Smooth muscle cell (in vitro differentiated cells): ENCODE results near the gene TFF2. TPM values are rescaled to one million over a fixed set of nuclear protein-coding genes. Genes with fewer than 3 reads are reported as not detected.

Source experiments
- DNase-seq: peaks from one replicate; lab custom pipeline; 2025; ENCODE audit not compliant: unreplicated experiment; lab: John Stamatoyannopoulos, UW
- H2AFZ ChIP-seq: fragments of 200-600 bp; sonication (generic); 2 replicates; pipeline ENCODE4 v1.6.0; 2016; ENCODE audit warnings: antibody characterized with exemption, low read depth, mild to moderate bottlenecking
- H3F3A ChIP-seq: fragments of 200-600 bp; sonication (generic); 2 replicates; pipeline ENCODE4 v1.6.0; 2017; ENCODE audit warnings: antibody characterized with exemption, low read depth
- H3K27ac ChIP-seq: fragments of 200-600 bp; sonication (generic); 2 replicates; pipeline ENCODE4 v1.5.1; 2016; ENCODE audit warnings: low read depth, mild to moderate bottlenecking
- H3K27me3 ChIP-seq: fragments of 200-600 bp; sonication (generic); 2 replicates; pipeline ENCODE4 v1.6.1; 2016; ENCODE audit warnings: low read depth, mild to moderate bottlenecking
- H3K36me3 ChIP-seq: fragments of 200-600 bp; sonication (generic); 2 replicates; pipeline ENCODE4 v1.5.1; 2016; ENCODE audit warnings: low read depth
- H3K4me1 ChIP-seq: fragments of 200-600 bp; sonication (generic); 2 replicates; pipeline ENCODE4 v1.5.1; 2016; ENCODE audit warnings: low read depth
- H3K4me2 ChIP-seq: fragments of 200-600 bp; sonication (generic); 2 replicates; pipeline ENCODE4 v1.6.0; 2016; ENCODE audit warnings: mild to moderate bottlenecking
- H3K4me3 ChIP-seq: fragments of 200-600 bp; sonication (generic); 2 replicates; pipeline ENCODE4 v1.5.1; 2016; ENCODE audit warnings: mild to moderate bottlenecking
- H3K79me2 ChIP-seq: fragments of 200-600 bp; sonication (generic); 2 replicates; pipeline ENCODE4 v1.6.0; 2016; ENCODE audit warnings: low read depth, mild to moderate bottlenecking
- H3K9ac ChIP-seq: fragments of 200-600 bp; sonication (generic); 2 replicates; pipeline ENCODE4 v1.6.0; 2016; ENCODE audit warnings: low read depth
- H3K9me3 ChIP-seq: fragments of 200-600 bp; sonication (generic); replicated peaks from 2 replicates; pipeline ENCODE4 v1.5.1; 2016; ENCODE audit warnings: low read depth
- H4K20me1 ChIP-seq: fragments of 200-600 bp; sonication (generic); 2 replicates; pipeline ENCODE4 v1.6.0; 2016; ENCODE audit warnings: low read depth
- WGBS: methylation state at CpG from one replicate; pipeline ENCODE4 v1.1.7; 2016; ENCODE audit warnings: low lambda C conversion rate; 5-methylcytosine and 5-hydroxymethylcytosine counted together
- polyA plus RNA-seq: library from polyadenylated mRNA; unstranded; fragments of >200 nt; fragmentation: Nextera tagmentation; extraction: Ambion mirVana; gene quantifications from 2 replicates; pipeline ENCODE4 v1.2.1, GENCODE V29; 2016
- total RNA-seq: library from RNA; depleted of rRNA; stranded (reverse); fragments of >200 nt; gene quantifications from 2 replicates; pipeline ENCODE4 v1.2.3, GENCODE V29; 2014
- TF ChIP-seq, protein P1 (sequence below): fragments of 200-600 bp; sonication (generic); IDR thresholded peaks from 2 replicates; pipeline ENCODE4 v1.5.1; 2017; ENCODE audit warnings: borderline replicate concordance, mild to moderate bottlenecking, antibody characterized with exemption; ENCODE audit not compliant: insufficient read depth, poor library complexity, severe bottlenecking

Gene TFF2
- total and polyA plus RNA-seq, 2 experiments from 2014 or later = not detected

DNA sequence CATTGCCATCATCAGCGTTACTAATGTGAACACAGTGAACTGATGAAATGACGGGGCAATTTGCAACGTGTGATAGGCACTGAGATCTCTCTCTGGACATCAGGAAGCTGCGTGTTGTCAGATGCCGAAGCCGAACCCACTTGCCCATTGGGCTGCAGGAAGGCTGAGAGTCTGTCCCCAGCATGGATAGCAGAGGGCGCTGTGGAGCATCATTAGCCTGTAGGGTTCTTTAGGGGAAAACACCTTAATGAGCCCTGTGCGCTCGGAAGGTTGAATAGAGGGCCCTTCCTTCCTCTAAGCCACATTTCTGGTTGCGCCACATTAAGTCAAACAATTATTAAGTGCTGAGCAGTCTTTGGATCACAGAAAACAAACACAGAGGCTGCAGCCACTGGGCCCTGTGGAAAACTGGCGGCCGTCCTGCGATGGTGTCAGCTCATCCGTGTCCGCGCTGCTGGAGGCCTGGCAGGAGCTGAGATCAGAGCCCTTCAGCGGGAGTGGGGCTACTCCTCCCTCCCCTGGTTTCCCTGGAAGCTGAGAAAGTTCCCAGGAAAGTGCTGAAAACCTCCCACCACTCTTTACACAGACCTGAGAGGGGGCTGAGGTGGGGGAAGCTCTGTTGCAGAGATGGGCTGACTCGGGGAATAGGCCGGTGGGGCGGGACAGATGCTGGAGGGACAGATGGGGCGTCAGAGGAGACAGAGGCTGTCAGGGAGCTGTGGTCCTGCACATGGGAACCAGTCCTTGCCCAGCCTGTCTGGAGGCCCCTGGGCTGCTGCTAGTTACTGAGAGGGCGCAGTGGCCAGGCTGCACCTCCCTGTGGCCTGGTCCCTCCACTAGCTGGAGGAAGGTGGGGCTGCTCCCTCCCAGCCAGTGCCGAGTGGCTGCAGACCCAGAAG, 12.7 kb downstream of the TFF2 start:
- H3K4me2 ChIP-seq = no peak overlapping the region
- WGBS = 63% methylated on average over 22 of the region's 23 CpGs
- H3K79me2 ChIP-seq = no peaks in the 10 kb centered on the region
- no peaks in the 10 kb centered on the region for H3K36me3 ChIP-seq
- H3K27me3 ChIP-seq = no peaks in the 10 kb centered on the region
- DNase-seq = no peak
- no peaks in the 10 kb centered on the region for H3K9me3 ChIP-seq
- H3K27ac ChIP-seq = no peak overlapping the region
- H3K4me3 ChIP-seq = no peak overlapping the region
- H4K20me1 ChIP-seq = no peaks in the 10 kb centered on the region
- TF ChIP-seq, protein P1, sequence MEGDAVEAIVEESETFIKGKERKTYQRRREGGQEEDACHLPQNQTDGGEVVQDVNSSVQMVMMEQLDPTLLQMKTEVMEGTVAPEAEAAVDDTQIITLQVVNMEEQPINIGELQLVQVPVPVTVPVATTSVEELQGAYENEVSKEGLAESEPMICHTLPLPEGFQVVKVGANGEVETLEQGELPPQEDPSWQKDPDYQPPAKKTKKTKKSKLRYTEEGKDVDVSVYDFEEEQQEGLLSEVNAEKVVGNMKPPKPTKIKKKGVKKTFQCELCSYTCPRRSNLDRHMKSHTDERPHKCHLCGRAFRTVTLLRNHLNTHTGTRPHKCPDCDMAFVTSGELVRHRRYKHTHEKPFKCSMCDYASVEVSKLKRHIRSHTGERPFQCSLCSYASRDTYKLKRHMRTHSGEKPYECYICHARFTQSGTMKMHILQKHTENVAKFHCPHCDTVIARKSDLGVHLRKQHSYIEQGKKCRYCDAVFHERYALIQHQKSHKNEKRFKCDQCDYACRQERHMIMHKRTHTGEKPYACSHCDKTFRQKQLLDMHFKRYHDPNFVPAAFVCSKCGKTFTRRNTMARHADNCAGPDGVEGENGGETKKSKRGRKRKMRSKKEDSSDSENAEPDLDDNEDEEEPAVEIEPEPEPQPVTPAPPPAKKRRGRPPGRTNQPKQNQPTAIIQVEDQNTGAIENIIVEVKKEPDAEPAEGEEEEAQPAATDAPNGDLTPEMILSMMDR = peak; percentile 38
- H3K4me1 ChIP-seq = peaks cover 10% of the 10 kb centered on the region
- no peaks in the 10 kb centered on the region for H3F3A ChIP-seq
- H2AFZ ChIP-seq = no peak overlapping the region
- no peak overlapping the region for H3K9ac ChIP-seq

DNA sequence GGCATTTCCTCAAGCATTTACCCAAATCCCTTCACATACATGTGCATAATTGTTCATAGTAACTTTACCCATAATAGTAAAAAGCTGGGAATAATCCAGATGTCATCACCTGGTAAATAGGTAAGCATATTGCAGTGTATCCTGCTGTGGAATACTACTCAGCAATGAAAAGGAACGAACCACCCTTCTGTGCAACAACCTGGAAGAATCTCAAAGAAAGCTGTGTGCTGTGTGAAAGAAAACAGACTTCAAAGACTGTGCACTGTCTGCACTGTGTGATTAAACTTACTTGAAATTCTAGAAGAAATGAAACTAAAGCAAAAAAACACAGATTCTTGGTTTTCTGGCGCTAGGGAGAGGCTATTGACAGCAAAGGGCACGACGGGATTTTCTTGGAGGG, 13.5 kb downstream of the TFF2 start:
- Histone ChIP-seq H3K27me3 (no peaks in the 10 kb centered on the region), H3K9me3 (no peaks in the 10 kb centered on the region), H3K4me1 (peaks cover 10% of the 10 kb centered on the region), H3F3A (no peaks in the 10 kb centered on the region), H3K27ac (no peak overlapping the region), H3K79me2 (no peaks in the 10 kb centered on the region), H3K4me2 (no peak overlapping the region), H2AFZ (no peak overlapping the region), H3K36me3 (no peaks in the 10 kb centered on the region), H3K9ac (no peak overlapping the region), H3K4me3 (no peak overlapping the region), H4K20me1 (no peaks in the 10 kb centered on the region)
- 91% methylated on average over 4 of the region's 4 CpGs for WGBS
- TF ChIP-seq, protein P1 = no peak
- DNase-seq = no peak

DNA sequence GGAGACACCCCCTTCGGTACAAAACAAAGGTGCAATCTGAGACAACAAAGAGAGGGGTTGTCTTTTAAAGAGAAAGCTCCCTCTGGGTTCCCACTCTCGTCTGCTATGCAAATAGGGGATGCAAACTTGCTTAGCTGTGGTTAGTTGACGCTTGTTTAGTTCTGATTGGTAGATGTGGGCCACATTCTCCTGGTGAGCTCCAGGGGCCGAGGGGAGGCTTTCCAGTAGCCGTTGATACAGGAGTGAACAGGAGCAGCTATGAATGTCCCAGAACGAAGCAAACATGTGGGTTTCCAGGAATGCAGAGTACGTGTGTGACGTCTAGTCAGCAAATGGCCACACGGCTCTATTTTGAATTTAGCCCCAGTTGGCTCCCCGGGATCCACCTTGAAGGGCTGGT, 14.7 kb downstream of the TFF2 start:
- H3K27me3 ChIP-seq = no peaks in the 10 kb centered on the region
- no peaks in the 10 kb centered on the region for H3K79me2 ChIP-seq
- H2AFZ ChIP-seq = peak overlapping the region; percentile 73
- H3K4me1 ChIP-seq = peaks cover 10% of the 10 kb centered on the region
- H3K4me3 ChIP-seq = peak overlapping the region; percentile 14
- peak overlapping the region; percentile 7 for H3K9ac ChIP-seq
- peak overlapping the region; percentile 10 for H3K27ac ChIP-seq
- no peaks in the 10 kb centered on the region for H3F3A ChIP-seq
- no peaks in the 10 kb centered on the region for H3K36me3 ChIP-seq
- H3K4me2 ChIP-seq = peak overlapping the region; percentile 75
- no peaks in the 10 kb centered on the region for H3K9me3 ChIP-seq
- TF ChIP-seq, protein P1 = no peak
- no peak for DNase-seq
- H4K20me1 ChIP-seq = no peaks in the 10 kb centered on the region
- 9% methylated on average over 10 of the region's 10 CpGs for WGBS
